GM18870 (cell line): ENCODE results near the gene PDCL3.

Source experiments
- ATAC-seq: cut with Tn5 transposase; IDR thresholded peaks from one replicate; pipeline ENCODE4 v1.9.1; 2021; ENCODE audit warnings: moderate library complexity; ENCODE audit not compliant: unreplicated experiment

Gene PDCL3

GRCh38 chr2:100562613-100563406, at the start of gene PDCL3:
PDCL3 (plus strand) TSS chr2:100562993; CDS start chr2:100563068, 75 bp downstream.
- ATAC-seq = peak; percentile 96

GRCh38 chr2:100513650-100514049, 49.1 kb upstream of the PDCL3 start:
- no peak for ATAC-seq

GRCh38 chr2:100517556-100517955, 45.2 kb upstream of the PDCL3 start:
- no peak for ATAC-seq

GRCh38 chr2:100518801-100519200, 44.0 kb upstream of the PDCL3 start:
- ATAC-seq = no peak

GRCh38 chr2:100520224-100520623, 42.6 kb upstream of the PDCL3 start:
- ATAC-seq = no peak

- ATAC-seq = no peak
Observed at GRCh38 chr2:100522430-100522829, 40.4 kb upstream of the PDCL3 start.

GRCh38 chr2:100524331-100524730, 38.5 kb upstream of the PDCL3 start:
- no peak for ATAC-seq

- ATAC-seq = no peak
Observed at GRCh38 chr2:100526868-100527267, 35.9 kb upstream of the PDCL3 start.

GRCh38 chr2:100527440-100528015, 35.3 kb upstream of the PDCL3 start:
- ATAC-seq = no peak

- no peak for ATAC-seq
Observed at GRCh38 chr2:100529176-100529575, 33.6 kb upstream of the PDCL3 start.

- ATAC-seq = no peak
Observed at GRCh38 chr2:100529900-100530299, 32.9 kb upstream of the PDCL3 start.

- ATAC-seq = no peak
Observed at GRCh38 chr2:100535855-100536254, 26.9 kb upstream of the PDCL3 start.

GRCh38 chr2:100537918-100538317, 24.9 kb upstream of the PDCL3 start:
- ATAC-seq = no peak

- ATAC-seq = no peak
Observed at GRCh38 chr2:100539221-100539620, 23.6 kb upstream of the PDCL3 start.

- no peak for ATAC-seq
Observed at GRCh38 chr2:100541404-100541803, 21.4 kb upstream of the PDCL3 start.

- ATAC-seq = no peak
Observed at GRCh38 chr2:100542418-100542817, 20.4 kb upstream of the PDCL3 start.

- ATAC-seq = no peak
Observed at GRCh38 chr2:100544911-100545596, 17.7 kb upstream of the PDCL3 start.

- ATAC-seq = no peak
Observed at GRCh38 chr2:100546469-100546868, 16.3 kb upstream of the PDCL3 start.

GRCh38 chr2:100548771-100549170, 14.0 kb upstream of the PDCL3 start:
- no peak for ATAC-seq

- no peak for ATAC-seq
Observed at GRCh38 chr2:100551303-100551702, 11.5 kb upstream of the PDCL3 start.

- ATAC-seq = no peak
Observed at GRCh38 chr2:100554798-100555407, 7.9 kb upstream of the PDCL3 start.

GRCh38 chr2:100556746-100557145, 6.0 kb upstream of the PDCL3 start:
- ATAC-seq = no peak
